GM21825 (cell line): Measurements from ENCODE around the gene DGCR6L.
"Not testable (repeated sequence)": the region's sequence is repeated elsewhere in the genome, so short reads cannot be mapped to it uniquely, and the experiment has no call there.

Source experiments
- ATAC-seq: cut with Tn5 transposase; IDR thresholded peaks from one replicate; pipeline ENCODE4 v1.9.1; 2021; ENCODE audit warnings: mild to moderate bottlenecking, moderate library complexity; ENCODE audit not compliant: unreplicated experiment

DGCR6L gene

DNA sequence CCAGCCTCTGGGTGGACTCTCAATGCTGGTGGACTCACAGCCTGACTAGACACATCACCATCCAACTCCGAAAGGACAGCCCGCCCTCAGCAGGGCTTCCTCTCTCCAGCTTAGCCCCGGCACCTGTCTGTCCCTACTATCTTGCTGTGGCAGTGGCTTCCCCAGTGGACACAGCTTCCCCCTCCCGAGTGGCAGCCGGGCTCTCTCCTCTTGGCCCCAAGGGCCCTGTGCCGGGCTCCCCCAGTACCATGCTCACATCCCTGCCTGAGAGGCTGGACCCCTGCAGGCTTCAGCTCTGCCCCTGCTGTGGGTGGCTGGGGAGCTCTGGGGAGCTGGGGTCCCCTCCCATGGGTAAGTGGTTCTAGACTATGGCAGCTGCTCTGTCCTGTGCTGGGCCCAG, 9.1 kb downstream of the DGCR6L start:
- not testable (repeated sequence) for ATAC-seq

- not testable (repeated sequence) for ATAC-seq
These were observed 9.7 kb downstream of the DGCR6L start for GRCh38 chr22:20310180-20310579.

GRCh38 chr22:20308806-20309650, 10.8 kb downstream of the DGCR6L start:
- ATAC-seq: not testable (repeated sequence)

DNA sequence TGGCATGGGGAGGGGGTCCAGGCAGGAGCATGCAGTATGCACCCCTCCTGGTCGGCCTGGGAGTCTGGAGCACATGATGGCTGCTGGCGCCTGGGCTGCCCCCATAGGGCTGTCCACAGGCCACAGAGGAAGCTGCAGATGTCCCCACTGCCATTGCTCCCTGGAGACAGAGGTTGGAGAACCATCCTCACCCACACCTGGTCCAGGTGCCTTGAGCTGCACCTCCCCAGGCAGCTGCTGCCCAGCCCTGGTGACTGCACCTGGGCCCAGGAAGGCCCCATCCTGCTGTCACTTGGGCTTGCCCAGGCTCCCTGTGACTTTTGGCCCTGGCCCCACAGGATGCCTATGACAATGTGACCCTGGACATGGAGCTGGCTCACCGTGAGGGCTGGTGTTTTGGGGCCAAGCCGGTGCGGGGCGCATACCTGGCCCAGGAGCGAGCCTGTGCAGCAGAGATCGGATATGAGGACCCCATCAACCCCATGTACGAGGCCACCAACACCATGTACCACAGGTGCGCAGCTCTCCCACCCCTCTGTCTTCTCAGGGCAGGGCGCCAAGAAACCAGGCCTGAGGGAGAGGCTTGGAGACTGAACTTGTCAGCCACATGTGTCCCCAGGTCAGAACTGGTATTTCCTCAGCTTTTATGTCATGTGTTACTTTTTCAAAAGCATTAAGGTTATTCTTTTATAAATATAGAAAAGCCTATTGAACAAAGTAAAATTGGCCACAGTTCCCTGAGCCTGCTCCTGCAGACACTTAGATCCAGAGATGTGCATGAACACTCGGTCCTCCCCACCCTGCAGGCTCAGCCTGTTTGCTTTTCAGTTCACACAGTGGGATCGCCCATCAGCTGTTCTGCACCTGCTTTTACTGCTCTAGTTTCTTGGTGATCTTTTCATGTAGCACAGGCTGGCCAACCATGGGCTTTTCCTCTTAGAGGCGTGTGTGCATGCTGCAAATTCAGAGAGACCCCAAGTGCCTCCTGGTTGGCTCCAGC, 12.1 kb downstream of the DGCR6L start:
- ATAC-seq: not testable (repeated sequence)

DNA sequence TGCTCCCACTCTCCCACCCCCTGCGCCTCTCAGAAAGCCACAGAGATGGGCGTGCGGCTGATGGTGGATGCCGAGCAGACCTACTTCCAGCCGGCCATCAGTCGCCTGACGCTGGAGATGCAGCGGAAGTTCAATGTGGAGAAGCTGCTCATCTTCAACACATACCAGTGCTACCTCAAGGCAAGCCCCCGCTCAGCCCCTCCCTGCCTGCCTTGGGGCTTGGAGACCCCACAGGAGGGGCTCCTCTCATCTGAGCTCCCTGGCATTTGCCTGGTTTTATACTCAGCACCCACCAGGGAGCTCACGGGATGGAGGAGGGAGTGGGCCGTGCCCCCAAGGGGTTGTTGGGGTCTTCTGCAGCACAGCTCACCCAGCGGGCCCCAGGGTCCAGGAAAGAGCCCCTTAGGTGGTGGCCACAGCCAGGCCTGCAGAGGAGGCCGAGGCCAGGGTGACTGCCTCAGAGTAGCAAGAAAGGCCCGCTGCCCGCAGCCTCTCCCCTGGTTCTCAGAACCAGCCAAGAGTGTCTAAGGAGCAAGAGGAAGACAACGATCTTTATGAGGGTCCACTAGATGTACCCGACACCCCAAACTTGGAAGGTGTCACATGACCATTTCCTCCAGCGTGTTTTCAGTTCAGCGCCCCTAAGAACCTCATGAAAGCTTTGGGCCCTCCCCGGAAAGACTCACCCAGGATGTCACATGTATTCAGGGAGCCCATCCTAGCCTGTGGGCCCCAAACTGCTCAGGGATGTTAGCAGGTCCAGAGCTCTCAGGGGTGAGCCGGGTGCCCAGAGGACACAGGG, 13.0 kb downstream of the DGCR6L start:
- not testable (repeated sequence) for ATAC-seq

DNA sequence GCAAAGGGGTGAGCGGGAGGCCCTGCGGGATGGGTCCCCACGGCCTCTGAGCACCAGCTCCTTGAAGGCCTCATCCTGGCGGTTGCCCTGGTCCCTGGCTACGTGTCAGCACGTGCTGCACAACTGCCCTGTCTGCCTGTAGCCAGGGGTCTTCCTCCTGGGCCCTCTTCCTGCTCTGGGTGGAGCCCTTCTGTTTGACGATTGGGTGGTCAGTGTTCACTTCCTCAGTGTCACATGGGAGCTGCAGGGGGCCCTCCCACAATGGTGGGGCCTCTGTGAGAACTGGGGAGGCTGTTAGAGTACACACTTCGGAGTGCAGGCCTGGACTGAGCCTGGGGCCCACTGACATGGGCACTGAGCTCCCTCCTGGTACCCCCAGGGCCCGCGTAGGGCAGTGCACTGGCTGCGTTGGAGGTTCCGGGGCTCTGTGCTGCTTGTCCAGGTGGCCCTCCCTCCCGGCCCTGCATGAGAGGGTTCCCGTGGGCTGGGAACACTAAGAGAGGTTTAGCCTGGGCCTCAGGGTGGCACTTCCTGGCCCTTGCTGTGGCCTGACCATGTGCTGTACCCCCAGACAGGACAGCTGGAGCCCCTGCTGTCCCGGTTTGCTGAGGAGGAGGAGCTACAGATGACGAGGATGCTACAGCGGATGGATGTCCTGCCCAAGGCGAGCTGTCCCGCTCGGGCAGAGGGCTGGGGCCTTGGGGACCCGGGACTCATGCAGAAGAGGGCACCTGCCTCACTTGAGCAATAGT, 13.8 kb downstream of the DGCR6L start:
- ATAC-seq: no peak

DNA sequence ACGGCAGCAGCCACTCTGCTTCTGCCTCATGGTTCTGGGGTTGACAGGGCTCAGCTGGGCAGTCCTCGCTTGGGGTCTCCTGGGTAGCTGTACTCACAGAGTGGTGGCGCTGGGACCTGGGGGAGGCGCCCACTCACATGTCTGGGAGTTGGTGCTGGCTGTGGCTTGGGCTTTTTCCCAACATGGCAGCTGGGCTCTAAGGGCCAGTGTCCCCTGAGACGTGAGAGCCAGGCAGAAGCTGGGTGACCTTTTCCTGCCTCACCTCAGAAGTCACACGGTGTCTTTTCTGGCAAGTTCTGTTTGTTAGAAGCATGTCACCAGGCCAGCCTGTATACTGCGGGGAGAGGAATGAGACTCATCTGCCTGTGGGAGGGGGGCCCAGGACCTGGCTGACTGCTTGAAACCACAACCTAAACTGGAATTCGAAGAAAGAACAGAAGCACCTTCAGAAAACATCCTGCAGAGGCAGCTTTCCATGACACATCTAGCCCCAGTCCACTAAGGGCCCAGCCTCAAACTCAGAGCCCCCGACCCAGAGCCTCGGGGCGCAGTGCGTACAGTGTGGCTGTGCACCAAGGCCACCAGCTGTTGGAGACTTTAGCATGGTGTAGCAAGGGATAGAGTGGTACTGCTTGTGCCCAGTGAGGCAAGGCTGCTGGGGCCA, 14.5 kb downstream of the DGCR6L start:
- not testable (repeated sequence) for ATAC-seq

DNA sequence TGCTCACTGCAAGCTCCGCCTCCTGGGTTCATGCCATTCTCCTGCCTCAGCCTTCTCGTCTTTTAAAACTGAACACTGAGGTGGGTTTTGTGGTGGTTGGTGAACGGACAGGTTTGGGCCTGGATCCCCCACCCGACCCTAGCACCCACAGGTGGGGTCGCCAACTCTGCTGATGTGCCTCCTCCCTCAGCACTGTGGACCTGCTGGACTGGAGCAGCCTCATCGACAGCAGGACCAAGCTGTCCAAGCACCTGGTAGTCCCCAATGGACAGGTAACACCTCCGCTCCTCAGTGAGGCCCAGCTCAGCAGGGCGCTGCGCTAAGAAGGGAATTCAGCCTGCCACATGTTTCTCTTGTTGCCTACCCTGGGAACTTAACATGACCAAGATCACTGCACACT, 15.2 kb downstream of the DGCR6L start:
- no peak for ATAC-seq

DNA sequence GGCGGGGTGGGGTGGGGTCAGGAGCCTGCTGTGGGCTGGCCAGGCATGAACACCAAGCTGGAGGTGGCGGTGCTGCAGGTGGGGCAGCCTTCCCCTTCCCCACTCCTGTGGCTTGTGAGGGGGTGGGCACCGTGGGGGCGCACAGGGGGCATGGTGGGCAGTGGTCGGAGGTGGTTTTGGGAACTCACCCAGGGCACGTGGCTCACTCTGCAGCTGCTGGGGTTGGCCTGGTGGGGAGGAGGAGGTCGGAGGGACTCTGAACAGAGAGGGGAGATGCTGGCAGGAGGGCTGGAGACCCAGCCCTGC, 16.7 kb downstream of the DGCR6L start:
- not testable (repeated sequence) for ATAC-seq

- no peak for ATAC-seq
These were observed 17.2 kb downstream of the DGCR6L start for GRCh38 chr22:20302438-20303228.

DNA sequence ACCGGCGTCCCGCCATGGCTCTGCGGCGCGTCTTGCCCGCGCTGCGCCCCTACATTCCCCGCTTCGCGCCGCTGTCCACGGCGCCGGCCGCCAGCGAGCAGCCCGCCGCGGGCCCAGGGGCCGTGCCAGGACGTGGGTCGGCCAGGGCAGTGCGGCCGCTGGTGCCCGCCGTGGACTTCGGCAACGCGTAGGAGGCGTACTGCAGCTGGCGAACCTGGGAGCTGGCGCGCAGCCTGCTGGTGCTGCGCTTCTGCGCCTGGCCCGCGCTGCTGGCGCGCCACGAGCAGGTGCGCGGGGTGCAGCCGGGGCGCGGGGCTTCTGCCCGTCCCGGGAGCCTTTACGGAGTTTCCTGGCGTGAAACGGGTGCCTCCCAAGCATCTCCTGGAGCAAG, 20.1 kb downstream of the DGCR6L start:
- no peak for ATAC-seq

DNA sequence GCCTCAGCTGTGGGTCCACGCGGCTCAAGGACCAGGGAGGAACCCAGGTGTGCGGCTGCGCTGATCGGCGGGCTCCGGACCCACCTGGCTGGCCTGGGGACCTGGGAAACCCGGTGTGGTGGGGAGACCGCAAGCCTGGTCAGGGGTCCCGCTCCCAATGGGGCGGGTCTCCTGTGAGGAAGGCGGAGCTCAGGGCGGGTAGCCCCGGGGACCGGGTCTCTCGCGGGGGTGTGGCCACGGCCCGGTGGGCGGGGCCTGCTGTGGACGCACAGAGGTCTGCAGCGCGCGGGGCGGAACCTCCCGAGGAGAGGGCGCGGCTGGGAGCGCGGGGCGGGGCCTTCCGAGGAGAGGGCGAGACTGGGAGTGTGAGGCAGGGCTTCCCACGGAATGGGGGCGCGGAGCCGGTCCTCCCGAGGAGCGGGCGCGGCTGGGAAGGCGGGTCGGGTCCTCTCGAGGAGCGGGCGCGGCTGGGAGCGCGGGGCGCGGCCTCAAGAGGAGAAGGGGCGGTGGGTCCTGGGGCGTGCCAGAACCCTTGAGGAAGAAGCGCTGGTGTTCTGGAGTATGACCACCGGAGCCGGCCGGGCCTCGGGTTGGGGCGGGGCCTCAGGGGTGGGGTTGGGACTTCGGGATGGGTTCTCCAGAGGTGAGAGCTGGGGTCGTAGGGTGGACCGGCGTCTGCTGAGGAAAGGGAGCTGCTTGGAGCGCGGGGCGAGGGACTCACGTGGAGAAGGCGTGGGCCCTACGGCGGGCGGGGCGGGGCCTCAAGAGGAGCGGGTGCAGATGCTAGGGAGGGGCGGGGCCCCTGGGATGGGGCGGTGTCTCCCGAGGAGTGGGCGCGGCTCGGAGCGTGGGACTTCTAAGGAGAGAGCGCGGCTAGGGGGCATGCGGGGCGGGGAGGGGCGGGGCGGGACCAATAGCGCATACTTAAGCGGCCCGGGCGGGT, 20.8 kb downstream of the DGCR6L start:
- ATAC-seq: peak; percentile 54

DNA sequence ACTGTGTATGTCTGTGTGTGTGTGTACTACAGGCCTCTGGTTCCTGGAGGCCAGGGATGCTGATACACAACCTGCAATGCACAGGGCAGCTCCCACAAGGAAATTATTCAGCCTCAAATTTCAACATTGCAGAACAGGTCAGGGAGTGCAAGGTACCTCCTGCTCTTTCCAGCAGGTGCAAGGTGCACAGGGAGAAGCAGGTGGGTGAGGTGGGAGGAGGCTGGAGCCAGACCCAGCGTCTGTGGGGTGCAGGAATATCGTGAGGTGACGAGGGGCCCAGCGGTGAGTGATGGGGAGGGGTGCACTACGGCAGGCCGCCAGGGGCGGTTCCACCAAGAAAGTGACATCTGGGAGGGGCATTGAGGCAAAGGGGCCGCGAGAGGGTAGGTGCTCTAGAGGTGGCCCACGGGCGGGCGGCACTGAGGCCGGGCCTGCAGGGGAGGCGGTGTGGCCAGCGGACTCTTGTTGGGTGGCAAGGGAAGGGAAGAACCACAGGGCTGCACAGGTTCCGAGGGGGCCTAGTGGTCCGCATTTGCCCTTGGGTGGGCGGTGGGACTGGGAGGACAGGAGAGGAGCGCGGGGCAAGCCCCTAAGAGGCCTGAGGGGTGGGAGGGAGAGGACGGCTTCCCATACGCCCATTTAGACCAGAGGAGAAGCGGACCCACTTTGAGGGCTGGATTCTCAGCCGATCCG, 21.6 kb downstream of the DGCR6L start:
- ATAC-seq: no peak

- no peak for ATAC-seq
These were observed 22.3 kb downstream of the DGCR6L start for GRCh38 chr22:20297414-20298109.

GRCh38 chr22:20296598-20296997, 23.3 kb downstream of the DGCR6L start:
- no peak for ATAC-seq

GRCh38 chr22:20295262-20296064, 24.4 kb downstream of the DGCR6L start:
- ATAC-seq: no peak
